ENCODE results near the gene DENND6A.
"Not testable (repeated sequence)": the region's sequence is repeated elsewhere in the genome, so short reads cannot be mapped to it uniquely, and the experiment has no call there.

DENND6A gene

DNA sequence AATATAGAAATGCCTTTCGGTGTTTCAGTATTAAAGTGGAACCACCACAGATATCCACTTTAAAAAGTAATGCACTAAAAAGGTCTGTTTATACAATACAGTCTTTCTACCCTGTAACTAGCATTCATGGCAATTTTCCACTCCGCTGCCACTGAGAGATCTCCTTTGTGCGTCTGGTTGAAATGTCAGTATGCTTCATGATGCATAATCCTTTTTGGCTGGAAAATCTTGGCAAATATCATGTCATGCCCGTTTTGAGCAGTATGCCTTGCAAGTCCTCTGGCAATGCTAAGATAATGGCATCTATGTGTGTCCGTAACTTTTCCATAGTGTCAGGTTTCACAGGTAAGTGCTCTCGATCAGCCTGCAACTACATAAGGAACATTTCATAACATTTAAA lies 64.9 kb downstream of the DENND6A start:
- H3K36me3 ChIP-seq (ENCODE audit: control insufficient read depth, insufficient read depth, low read length), result peaks cover 2% of the 10 kb centered on the region
- DNase-seq (ENCODE audit: extremely low read depth, insufficient read length), result no peak
- H3K27me3 ChIP-seq (replicated peaks; ENCODE audit: control insufficient read depth, insufficient read depth, low read length), result no peaks in the 10 kb centered on the region
- TF ChIP-seq, protein P1, sequence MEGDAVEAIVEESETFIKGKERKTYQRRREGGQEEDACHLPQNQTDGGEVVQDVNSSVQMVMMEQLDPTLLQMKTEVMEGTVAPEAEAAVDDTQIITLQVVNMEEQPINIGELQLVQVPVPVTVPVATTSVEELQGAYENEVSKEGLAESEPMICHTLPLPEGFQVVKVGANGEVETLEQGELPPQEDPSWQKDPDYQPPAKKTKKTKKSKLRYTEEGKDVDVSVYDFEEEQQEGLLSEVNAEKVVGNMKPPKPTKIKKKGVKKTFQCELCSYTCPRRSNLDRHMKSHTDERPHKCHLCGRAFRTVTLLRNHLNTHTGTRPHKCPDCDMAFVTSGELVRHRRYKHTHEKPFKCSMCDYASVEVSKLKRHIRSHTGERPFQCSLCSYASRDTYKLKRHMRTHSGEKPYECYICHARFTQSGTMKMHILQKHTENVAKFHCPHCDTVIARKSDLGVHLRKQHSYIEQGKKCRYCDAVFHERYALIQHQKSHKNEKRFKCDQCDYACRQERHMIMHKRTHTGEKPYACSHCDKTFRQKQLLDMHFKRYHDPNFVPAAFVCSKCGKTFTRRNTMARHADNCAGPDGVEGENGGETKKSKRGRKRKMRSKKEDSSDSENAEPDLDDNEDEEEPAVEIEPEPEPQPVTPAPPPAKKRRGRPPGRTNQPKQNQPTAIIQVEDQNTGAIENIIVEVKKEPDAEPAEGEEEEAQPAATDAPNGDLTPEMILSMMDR (IDR thresholded peaks at IDR 0.05; ENCODE audit: insufficient read depth, low read length, poor library complexity, severe bottlenecking), result no peak
- H3K4me3 ChIP-seq (replicated peaks; ENCODE audit: low read depth, low read length), result no peak overlapping the region

DNA sequence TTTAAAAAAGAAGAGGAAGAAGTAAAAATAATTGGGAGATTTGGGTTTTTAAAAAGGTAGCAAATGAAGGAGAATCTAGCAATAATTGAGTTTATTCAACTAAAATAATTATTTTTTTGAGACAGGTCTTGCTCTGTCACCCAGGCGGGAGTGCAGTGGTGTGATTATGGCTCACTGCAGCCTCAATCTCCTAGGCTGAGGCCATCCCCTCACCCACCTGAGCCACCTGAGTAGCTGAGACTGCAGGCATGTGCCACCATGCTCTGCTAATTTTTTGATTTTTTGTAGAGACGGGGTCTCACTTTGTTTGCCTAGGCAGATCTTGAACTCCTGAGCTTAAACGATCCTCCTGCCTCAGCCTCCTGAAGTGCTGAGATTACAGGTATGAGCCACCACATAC lies 68.1 kb downstream of the DENND6A start:
- H3K4me3 ChIP-seq (replicated peaks; ENCODE audit: low read depth, low read length), result no peak overlapping the region
- H3K27me3 ChIP-seq (replicated peaks; ENCODE audit: control insufficient read depth, insufficient read depth, low read length), result no peaks in the 10 kb centered on the region
- no peak for DNase-seq (ENCODE audit: extremely low read depth, insufficient read length)
- TF ChIP-seq, protein P1 (IDR thresholded peaks at IDR 0.05; ENCODE audit: insufficient read depth, low read length, poor library complexity, severe bottlenecking), result no peak
- peaks cover 2% of the 10 kb centered on the region for H3K36me3 ChIP-seq (ENCODE audit: control insufficient read depth, insufficient read depth, low read length)

DNA sequence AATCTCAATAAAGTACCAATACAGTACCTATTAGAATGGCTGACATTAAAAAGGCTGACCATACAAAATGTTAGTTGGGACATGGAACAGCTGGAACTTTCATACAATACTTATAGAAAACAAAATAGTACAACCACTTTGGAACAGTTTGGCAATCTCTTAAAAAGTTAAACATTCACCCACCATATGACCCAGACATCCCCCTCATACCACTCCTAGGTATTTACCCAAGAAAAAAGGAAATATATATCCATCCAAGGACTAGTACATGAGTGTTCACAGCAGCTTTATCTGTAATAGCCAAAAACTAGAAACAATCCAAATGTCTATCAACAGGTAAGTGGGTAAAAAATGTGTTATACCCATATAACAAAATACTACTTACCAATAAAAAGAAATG lies 70.5 kb downstream of the DENND6A start:
- no peaks in the 10 kb centered on the region for H3K27me3 ChIP-seq (replicated peaks; ENCODE audit: control insufficient read depth, insufficient read depth, low read length)
- H3K4me3 ChIP-seq (replicated peaks; ENCODE audit: low read depth, low read length), result no peak overlapping the region
- no peak for DNase-seq (ENCODE audit: extremely low read depth, insufficient read length)
- TF ChIP-seq, protein P1 (IDR thresholded peaks at IDR 0.05; ENCODE audit: insufficient read depth, low read length, poor library complexity, severe bottlenecking), result no peak
- H3K36me3 ChIP-seq (ENCODE audit: control insufficient read depth, insufficient read depth, low read length), result peaks cover 2% of the 10 kb centered on the region; the same call in 1 of the 2 replicates

DNA sequence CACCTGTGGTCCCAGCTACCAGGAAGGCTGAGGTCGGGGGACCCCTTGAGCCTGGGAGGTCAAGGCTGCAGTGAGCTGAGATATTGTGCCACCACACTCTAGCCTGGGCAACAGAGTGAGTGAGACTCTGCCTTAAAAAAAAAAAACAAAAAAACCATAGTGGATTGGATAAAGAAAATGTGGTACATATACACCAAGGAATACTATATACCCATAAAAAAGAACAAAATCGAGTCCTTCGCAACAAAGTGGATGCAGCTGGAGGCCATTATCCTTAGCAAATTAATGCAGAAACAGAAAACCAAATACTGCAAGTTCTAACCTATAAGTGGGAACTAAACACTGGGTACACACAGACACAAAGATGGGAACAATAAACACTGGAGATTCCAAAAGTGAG lies 75.1 kb downstream of the DENND6A start:
- Histone ChIP-seq H3K4me3 (replicated peaks; ENCODE audit: low read depth, low read length) (no peak overlapping the region), H3K27me3 (replicated peaks; ENCODE audit: control insufficient read depth, insufficient read depth, low read length) (no peaks in the 10 kb centered on the region), H3K36me3 (ENCODE audit: control insufficient read depth, insufficient read depth, low read length) (no peaks in the 10 kb centered on the region)
- TF ChIP-seq, protein P1 (IDR thresholded peaks at IDR 0.05; ENCODE audit: insufficient read depth, low read length, poor library complexity, severe bottlenecking), result no peak
- no peak for DNase-seq (ENCODE audit: extremely low read depth, insufficient read length)

DNA sequence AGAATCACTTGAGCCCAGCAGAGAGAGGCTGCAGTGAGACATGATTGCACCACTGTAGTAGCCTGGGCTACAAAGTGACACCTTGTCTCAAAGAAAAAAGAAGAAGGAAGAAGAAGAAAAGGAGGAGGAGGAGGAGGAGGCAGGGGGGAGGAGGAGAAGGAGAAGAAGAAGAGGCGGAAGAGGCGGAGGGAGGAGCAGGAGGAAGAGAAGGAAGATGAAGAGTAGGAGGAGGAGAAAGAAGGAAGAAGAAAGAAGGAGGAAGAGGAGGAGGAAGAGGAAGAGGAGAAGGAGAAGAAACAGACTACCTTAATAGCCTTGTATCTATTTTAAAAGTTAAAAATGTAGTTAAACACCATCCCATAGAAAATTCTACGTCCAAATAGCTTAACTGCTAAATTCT lies 76.6 kb downstream of the DENND6A start:
- no peak overlapping the region for H3K4me3 ChIP-seq (replicated peaks; ENCODE audit: low read depth, low read length)
- H3K27me3 ChIP-seq (replicated peaks; ENCODE audit: control insufficient read depth, insufficient read depth, low read length), result no peaks in the 10 kb centered on the region
- no peaks in the 10 kb centered on the region for H3K36me3 ChIP-seq (ENCODE audit: control insufficient read depth, insufficient read depth, low read length)
- TF ChIP-seq, protein P1 (IDR thresholded peaks at IDR 0.05; ENCODE audit: insufficient read depth, low read length, poor library complexity, severe bottlenecking), result no peak
- DNase-seq (ENCODE audit: extremely low read depth, insufficient read length), result no peak

DNA sequence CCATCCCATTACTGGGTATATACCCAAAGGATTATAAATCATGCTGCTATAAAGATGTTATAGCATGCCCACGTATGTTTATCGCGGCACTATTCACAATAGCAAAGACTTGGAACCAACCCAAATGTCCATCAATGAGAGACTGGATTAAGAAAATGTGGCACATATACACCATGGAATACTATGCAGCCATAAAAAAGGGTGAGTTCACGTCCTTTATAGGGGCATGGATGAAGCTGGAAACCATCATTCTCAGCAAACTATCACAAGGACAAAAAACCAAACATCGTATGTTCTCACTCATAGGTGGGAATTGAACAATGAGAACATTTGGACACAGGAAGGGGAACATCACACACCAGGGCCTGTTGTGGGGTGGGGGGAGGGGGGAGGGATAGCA lies 81.0 kb downstream of the DENND6A start:
- not testable (repeated sequence) for H3K4me3 ChIP-seq (replicated peaks; ENCODE audit: low read depth, low read length); H3K36me3 ChIP-seq (ENCODE audit: control insufficient read depth, insufficient read depth, low read length); H3K27me3 ChIP-seq (replicated peaks; ENCODE audit: control insufficient read depth, insufficient read depth, low read length); DNase-seq (ENCODE audit: extremely low read depth, insufficient read length)
